ENCODE data around the gene COL23A1.

GRCh38 chr5:178272591-178272990 is 317.6 kb downstream of the COL23A1 start:
- TF ChIP-seq, protein P1, sequence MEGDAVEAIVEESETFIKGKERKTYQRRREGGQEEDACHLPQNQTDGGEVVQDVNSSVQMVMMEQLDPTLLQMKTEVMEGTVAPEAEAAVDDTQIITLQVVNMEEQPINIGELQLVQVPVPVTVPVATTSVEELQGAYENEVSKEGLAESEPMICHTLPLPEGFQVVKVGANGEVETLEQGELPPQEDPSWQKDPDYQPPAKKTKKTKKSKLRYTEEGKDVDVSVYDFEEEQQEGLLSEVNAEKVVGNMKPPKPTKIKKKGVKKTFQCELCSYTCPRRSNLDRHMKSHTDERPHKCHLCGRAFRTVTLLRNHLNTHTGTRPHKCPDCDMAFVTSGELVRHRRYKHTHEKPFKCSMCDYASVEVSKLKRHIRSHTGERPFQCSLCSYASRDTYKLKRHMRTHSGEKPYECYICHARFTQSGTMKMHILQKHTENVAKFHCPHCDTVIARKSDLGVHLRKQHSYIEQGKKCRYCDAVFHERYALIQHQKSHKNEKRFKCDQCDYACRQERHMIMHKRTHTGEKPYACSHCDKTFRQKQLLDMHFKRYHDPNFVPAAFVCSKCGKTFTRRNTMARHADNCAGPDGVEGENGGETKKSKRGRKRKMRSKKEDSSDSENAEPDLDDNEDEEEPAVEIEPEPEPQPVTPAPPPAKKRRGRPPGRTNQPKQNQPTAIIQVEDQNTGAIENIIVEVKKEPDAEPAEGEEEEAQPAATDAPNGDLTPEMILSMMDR (IDR thresholded peaks at IDR 0.05) = no peak
- TF ChIP-seq, protein P2, sequence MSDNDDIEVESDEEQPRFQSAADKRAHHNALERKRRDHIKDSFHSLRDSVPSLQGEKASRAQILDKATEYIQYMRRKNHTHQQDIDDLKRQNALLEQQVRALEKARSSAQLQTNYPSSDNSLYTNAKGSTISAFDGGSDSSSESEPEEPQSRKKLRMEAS (IDR thresholded peaks at IDR 0.05) = no peak
- TF ChIP-seq JUN (IDR thresholded peaks at IDR 0.05) (no peak), KDM5A (IDR thresholded peaks at IDR 0.05) (no peak)

All from A549 (cell line).